Keratinocyte (primary cell): ENCODE measurements around the gene APOE.

Experiments
- CTCF ChIP-seq, 3 experiments: IDR thresholded peaks in 1 of 3; conservative IDR thresholded peaks in 1 of 3; optimal IDR thresholded peaks in 1 of 3; 2 replicates in 2 of 3; 3 replicates in 1 of 3; pipeline versions ENCODE3 to v1.5.1; 2011; ENCODE audit warnings: low read length in 3 of 3, mild to moderate bottlenecking in 3 of 3, moderate library complexity in 2 of 3, control low read depth in 1 of 3, inconsistent platforms in 1 of 3; ENCODE audit not compliant: insufficient read depth in 2 of 3; ENCODE audit errors: extremely low read depth in 1 of 3
- EZH2 ChIP-seq: IDR thresholded peaks from one replicate; pipeline ENCODE4 v1.6.1; 2012; ENCODE audit warnings: inconsistent platforms, mild to moderate bottlenecking, low read length, moderate library complexity

GRCh38 chr19:44893332-44894051 lies 12.1 kb upstream of the APOE start:
- no peak for TF ChIP-seq CTCF (optimal IDR thresholded peaks at IDR 0.05 in 1 of 3, IDR thresholded peaks at IDR 0.05 in 1 of 3, conservative IDR thresholded peaks at IDR 0.05 in 1 of 3; ENCODE audit: extremely low read depth in 1 of 3, insufficient read depth in 2 of 3, low read length in 3 of 3)
- TF ChIP-seq EZH2, result no peak
